H1 (cell line): ENCODE results near the gene UNC13D. TPM values are rescaled to one million over a fixed set of nuclear protein-coding genes. Genes with fewer than 3 reads are reported as not detected.
"Not testable (repeated sequence)": the region's sequence is repeated elsewhere in the genome, so short reads cannot be mapped to it uniquely, and the experiment has no call there.

ENCODE experiments used
- CTCF ChIA-PET: fragments of 300-600 bp; sonication (Branson Sonifier 250); formaldehyde crosslinking; loops from one replicate; lab custom pipeline; 2021; ENCODE audit not compliant: partially characterized antibody; lab: Charles Lee
- POLR2A ChIA-PET: fragments of 300-600 bp; sonication (Branson Sonifier 250); formaldehyde crosslinking; loops from one replicate; lab custom pipeline; 2021; ENCODE audit warnings: inconsistent platforms; ENCODE audit not compliant: partially characterized antibody; lab: Charles Lee
- DNase-seq, 2 experiments: peaks; one replicate each; pipeline versions ENCODE4 v3.0.0 to v3.0.0-alpha.2; 2010 to 2022; ENCODE audit warnings: low spot score in 2 of 2, low read depth in 1 of 2, mixed read lengths in 1 of 2
- FAIRE-seq: peaks from 2 replicates; lab custom pipeline; 2011; peaks lifted over from hg19 to GRCh38; lab: Jason Lieb, UNC
- H2AFZ ChIP-seq: 2 replicates; pipeline ENCODE4 v1.8.1; 2012; ENCODE audit warnings: low read length, inconsistent platforms
- H2AK5ac ChIP-seq: 2 replicates; pipeline ENCODE4 v1.6.1; 2013; ENCODE audit warnings: low read depth, low read length
- H2BK120ac ChIP-seq: replicated peaks from 2 replicates; pipeline ENCODE3; 2013; ENCODE audit warnings: low read depth, low read length, inconsistent platforms
- H2BK12ac ChIP-seq: 2 replicates; pipeline ENCODE4 v1.6.1; 2013; ENCODE audit warnings: low read depth, low read length
- H2BK15ac ChIP-seq: 2 replicates; pipeline ENCODE4 v1.6.1; 2013; ENCODE audit warnings: low read length
- H2BK20ac ChIP-seq: 2 replicates; pipeline ENCODE4 v1.6.1; 2013; ENCODE audit warnings: low read length
- H2BK5ac ChIP-seq: 2 replicates; pipeline ENCODE4 v1.6.1; 2013; ENCODE audit warnings: low read depth, low read length
- H3K14ac ChIP-seq: 2 replicates; pipeline ENCODE4 v1.6.1; 2013; ENCODE audit warnings: inconsistent platforms; ENCODE audit not compliant: insufficient read length
- H3K18ac ChIP-seq: 2 replicates; pipeline ENCODE4 v1.6.1; 2013; ENCODE audit warnings: low read length; ENCODE audit errors: extremely low read depth
- H3K23ac ChIP-seq: 2 replicates; pipeline ENCODE4 v1.6.1; 2013; ENCODE audit warnings: inconsistent platforms; ENCODE audit not compliant: insufficient read length
- H3K23me2 ChIP-seq: 2 replicates; pipeline ENCODE4 v1.6.1; 2013; ENCODE audit warnings: low read depth, low read length
- H3K27ac ChIP-seq: 2 replicates; pipeline ENCODE4 v1.6.1; 2011; ENCODE audit warnings: low read depth, low read length, inconsistent platforms
- H3K27me3 ChIP-seq, 4 experiments: replicated peaks in 1 of 4; 1 replicate in 1 of 4; 2 replicates in 3 of 4; pipeline versions ENCODE4 v1.6.1 to v1.8.1; 2011 to 2013; ENCODE audit warnings: low read length in 3 of 4, mild to moderate bottlenecking in 3 of 4, inconsistent platforms in 2 of 4, mixed read lengths in 2 of 4, moderate library complexity in 1 of 4; ENCODE audit not compliant: control insufficient read depth in 3 of 4, insufficient read depth in 3 of 4; ENCODE audit errors: extremely low read depth in 1 of 4
- H3K36me3 ChIP-seq, 4 experiments: 2 replicates each; pipeline versions ENCODE4 v1.6.1 to v1.8.1; 2011 to 2013; ENCODE audit warnings: mild to moderate bottlenecking in 4 of 4, low read length in 3 of 4, moderate library complexity in 2 of 4, control low read depth in 1 of 4, inconsistent platforms in 1 of 4; ENCODE audit not compliant: insufficient read depth in 4 of 4, control insufficient read depth in 2 of 4
- H3K4ac ChIP-seq: replicated peaks from 2 replicates; pipeline ENCODE3; 2013; ENCODE audit warnings: low read length, low read depth, mixed read lengths, inconsistent platforms; ENCODE audit not compliant: insufficient read length
- H3K4me1 ChIP-seq, 4 experiments: replicated peaks in 1 of 4; 1 replicate in 1 of 4; 2 replicates in 3 of 4; pipeline versions ENCODE4 v1.6.1 to v1.8.1; 2011 to 2013; ENCODE audit warnings: low read length in 3 of 4, inconsistent platforms in 2 of 4, mixed read lengths in 1 of 4; ENCODE audit not compliant: insufficient read depth in 4 of 4, control insufficient read depth in 3 of 4
- H3K4me2 ChIP-seq, 2 experiments: 2 replicates each; pipeline versions ENCODE4 v1.6.1 to v1.8.1; 2011 to 2013; ENCODE audit warnings: low read depth in 2 of 2, low read length in 2 of 2, control low read depth in 1 of 2, inconsistent platforms in 1 of 2, mild to moderate bottlenecking in 1 of 2; ENCODE audit not compliant: insufficient read depth in 1 of 2
- H3K4me3 ChIP-seq, 4 experiments: fragments of 200-600, 300-600 bp in 1 of 4; sonication (generic), shearing (Covaris generic), sonication (Bioruptor Twin) in 1 of 4; 2 replicates each; pipeline versions ENCODE4 v1.5.1 to v1.8.1; 2011 to 2016; ENCODE audit warnings: low read length in 4 of 4, low read depth in 3 of 4, control low read depth in 2 of 4, inconsistent platforms in 2 of 4, mild to moderate bottlenecking in 2 of 4, mixed read lengths in 1 of 4, moderate library complexity in 1 of 4; ENCODE audit not compliant: insufficient read depth in 2 of 4; ENCODE audit errors: extremely low read depth in 1 of 4
- H3K56ac ChIP-seq: replicated peaks from 2 replicates; pipeline ENCODE3; 2013; ENCODE audit warnings: low read depth, mild to moderate bottlenecking, mixed read lengths, low read length, inconsistent platforms; ENCODE audit not compliant: insufficient read length
- H3K79me1 ChIP-seq: 2 replicates; pipeline ENCODE4 v1.6.1; 2013; ENCODE audit warnings: low read depth, low read length, control low read depth
- H3K79me2 ChIP-seq, 2 experiments: 2 replicates each; pipeline versions ENCODE4 v1.6.1 to v1.8.1; 2012 to 2013; ENCODE audit warnings: low read length in 2 of 2, mild to moderate bottlenecking in 2 of 2, inconsistent platforms in 1 of 2; ENCODE audit not compliant: insufficient read depth in 2 of 2, control insufficient read depth in 1 of 2
- H3K9ac ChIP-seq, 4 experiments: replicated peaks in 1 of 4; 1 replicate in 1 of 4; 2 replicates in 3 of 4; pipeline versions ENCODE4 v1.6.1 to v1.8.1; 2011 to 2013; ENCODE audit warnings: low read depth in 3 of 4, low read length in 3 of 4, control low read depth in 2 of 4, mild to moderate bottlenecking in 2 of 4, moderate library complexity in 2 of 4, inconsistent platforms in 1 of 4; ENCODE audit errors: extremely low read depth in 1 of 4
- H3K9me3 ChIP-seq, 2 experiments: 2 replicates each; pipeline versions ENCODE4 v1.6.1 to v1.8.1; 2012 to 2013; ENCODE audit warnings: mild to moderate bottlenecking in 2 of 2, moderate library complexity in 2 of 2, control low read depth in 1 of 2, inconsistent platforms in 1 of 2, low read depth in 1 of 2, low read length in 1 of 2, mixed read lengths in 1 of 2; ENCODE audit not compliant: insufficient read depth in 2 of 2
- H4K20me1 ChIP-seq, 2 experiments: replicated peaks in 1 of 2; 2 replicates each; pipeline versions ENCODE3 to v1.8.1; 2011 to 2013; ENCODE audit warnings: inconsistent platforms in 2 of 2, low read length in 2 of 2, mild to moderate bottlenecking in 1 of 2; ENCODE audit not compliant: insufficient read depth in 2 of 2, control insufficient read depth in 1 of 2
- H4K5ac ChIP-seq: 2 replicates; pipeline ENCODE4 v1.6.1; 2013; ENCODE audit warnings: low read length, low read depth, mixed read lengths, inconsistent platforms; ENCODE audit not compliant: insufficient read length
- H4K8ac ChIP-seq: 2 replicates; pipeline ENCODE4 v1.8.0; 2013; ENCODE audit warnings: mild to moderate bottlenecking, moderate library complexity, low read length, inconsistent platforms; ENCODE audit not compliant: insufficient read depth; ENCODE audit errors: extremely low read depth
- H4K91ac ChIP-seq: replicated peaks from 2 replicates; pipeline ENCODE3; 2013; ENCODE audit warnings: low read length, mixed read lengths, inconsistent platforms; ENCODE audit not compliant: insufficient read length
- WGBS, 2 experiments: shearing (Covaris generic) in 1 of 2; methylation state at CpG; one replicate each; pipeline versions ENCODE4 v1.1.6 to v1.1.7; 2013 to 2015; ENCODE audit warnings: low lambda C conversion rate in 2 of 2, mixed read lengths in 2 of 2, inconsistent platforms in 1 of 2, low coverage in 1 of 2, missing lambda C conversion rate in 1 of 2; ENCODE audit not compliant: insufficient replicate concordance in 2 of 2, insufficient coverage in 1 of 2, insufficient read length in 1 of 2; ENCODE audit errors: extremely low coverage in 1 of 2, missing lambda C conversion rate in 1 of 2; 5-methylcytosine and 5-hydroxymethylcytosine counted together
- polyA plus RNA-seq, 7 experiments: library from polyadenylated mRNA; depleted of rRNA in 3 of 7; stranded (reverse) in 5 of 7; unstranded in 2 of 7; fragments of >200 nt in 5 of 7; fragments of 200-250 nt in 2 of 7; gene quantifications; 1 replicate in 5 of 7; 2 replicates in 1 of 7; 4 replicates in 1 of 7; pipeline versions ENCODE4 v1.2.1 to v1.2.3, GENCODE V29; 2011 to 2013; ENCODE audit warnings: missing spikeins in 2 of 7, mixed read lengths in 2 of 7
- total RNA-seq: library from RNA; stranded (reverse); fragmentation: NEBNext Ultra II Directional; extraction: Animal tissue kit (Norgen Biotek cat#: 25700); gene quantifications from 2 replicates; pipeline ENCODE4 v1.2.1, GENCODE V29; 2021

The UNC13D gene
- total and polyA plus RNA-seq, 2 of the 8 experiments (the other 6 are each of a cell fraction or from before 2014, with no cell fraction given): 3.6 to 8.4 TPM

GRCh38 chr17:75868730-75869281 lies 24.6 kb upstream of the UNC13D start:
- H3K9ac ChIP-seq, H2AFZ ChIP-seq, H3K23me2 ChIP-seq, H3K4me3 ChIP-seq, H2BK5ac ChIP-seq, H3K4me2 ChIP-seq, H3K9me3 ChIP-seq, H3K4me1 ChIP-seq, H3K36me3 ChIP-seq, FAIRE-seq, H4K8ac ChIP-seq, H4K5ac ChIP-seq, H2BK15ac ChIP-seq, H3K27ac ChIP-seq, H4K20me1 ChIP-seq, H2BK20ac ChIP-seq, DNase-seq, H3K79me1 ChIP-seq, H2BK120ac ChIP-seq, H2AK5ac ChIP-seq, H3K4ac ChIP-seq, H3K23ac ChIP-seq, H4K91ac ChIP-seq, H3K18ac ChIP-seq, H3K14ac ChIP-seq, H3K79me2 ChIP-seq, H3K27me3 ChIP-seq, H3K56ac ChIP-seq: not testable (repeated sequence)
- CTCF ChIA-PET: interaction anchor here (1.3 to 11.3 kb wide), 4 partner anchors 7 to 23 kb away, joined by 4 to 157 read pairs (median 10); partner anchors contain the start of gene WBP2
- WGBS, 2 experiments: 92% methylated on average over 12 of the region's 12 CpGs; no CpG with 5 or more reads in 1 of the 2 experiments
- 0 out of 2 replicates have a peak overlapping the region, but pooled peaks have one; percentile 35 for H2BK12ac ChIP-seq
- POLR2A ChIA-PET: interaction anchor here (0.8 to 1.7 kb wide), 4 partner anchors 10 to 100 kb away, joined by 3 to 5 read pairs (median 3); no protein-coding TSS in a partner anchor
